ENCODE data around the gene SLC6A1.

The SLC6A1 gene

GRCh38 chr3:11037241-11037873, 44.8 kb downstream of the SLC6A1 start:
- TF ChIP-seq CTCF (IDR thresholded peaks at IDR 0.05; ENCODE audit: low read depth, low read length) = no peak
- Histone ChIP-seq H3K4me3 (ENCODE audit: low read depth, low read length) (no peak overlapping the region), H3K9me3 (ENCODE audit: severe bottlenecking) (no peaks in the 10 kb centered on the region), H3K36me3 (no peaks in the 10 kb centered on the region), H3K27me3 (ENCODE audit: insufficient read depth, low read depth, severe bottlenecking) (no peaks in the 10 kb centered on the region), H3K27ac (no peak overlapping the region)
- no peak for DNase-seq

- no peaks in the 10 kb centered on the region for H3K36me3 ChIP-seq
- no peak for DNase-seq
- no peak overlapping the region for H3K27ac ChIP-seq
- H3K9me3 ChIP-seq (ENCODE audit: severe bottlenecking) = no peaks in the 10 kb centered on the region
- TF ChIP-seq CTCF (IDR thresholded peaks at IDR 0.05; ENCODE audit: low read depth, low read length) = no peak
- no peak overlapping the region for H3K4me3 ChIP-seq (ENCODE audit: low read depth, low read length)
- no peaks in the 10 kb centered on the region for H3K27me3 ChIP-seq (ENCODE audit: insufficient read depth, low read depth, severe bottlenecking)
These were observed 45.4 kb downstream of the SLC6A1 start for GRCh38 chr3:11037976-11038375.

- no peak for DNase-seq
- TF ChIP-seq CTCF (IDR thresholded peaks at IDR 0.05; ENCODE audit: low read depth, low read length) = no peak
- Histone ChIP-seq H3K36me3 (no peaks in the 10 kb centered on the region), H3K27me3 (ENCODE audit: insufficient read depth, low read depth, severe bottlenecking) (no peaks in the 10 kb centered on the region), H3K9me3 (ENCODE audit: severe bottlenecking) (no peaks in the 10 kb centered on the region), H3K27ac (no peak overlapping the region), H3K4me3 (ENCODE audit: low read depth, low read length) (no peak overlapping the region)
These were observed 53.0 kb downstream of the SLC6A1 start for GRCh38 chr3:11045536-11045935.

GRCh38 chr3:11047500-11047899, 55.0 kb downstream of the SLC6A1 start:
- TF ChIP-seq CTCF (IDR thresholded peaks at IDR 0.05; ENCODE audit: low read depth, low read length) = no peak
- no peak overlapping the region for H3K27ac ChIP-seq
- no peaks in the 10 kb centered on the region for H3K9me3 ChIP-seq (ENCODE audit: severe bottlenecking)
- no peak for DNase-seq
- H3K36me3 ChIP-seq = no peaks in the 10 kb centered on the region
- H3K27me3 ChIP-seq (ENCODE audit: insufficient read depth, low read depth, severe bottlenecking) = no peaks in the 10 kb centered on the region
- H3K4me3 ChIP-seq (ENCODE audit: low read depth, low read length) = no peak overlapping the region

GRCh38 chr3:11050666-11051323, 58.2 kb downstream of the SLC6A1 start:
- DNase-seq = no peak
- Histone ChIP-seq H3K4me3 (ENCODE audit: low read depth, low read length) (no peak overlapping the region), H3K9me3 (ENCODE audit: severe bottlenecking) (no peaks in the 10 kb centered on the region), H3K36me3 (no peaks in the 10 kb centered on the region), H3K27ac (no peak overlapping the region), H3K27me3 (ENCODE audit: insufficient read depth, low read depth, severe bottlenecking) (no peaks in the 10 kb centered on the region)
- no peak for TF ChIP-seq CTCF (IDR thresholded peaks at IDR 0.05; ENCODE audit: low read depth, low read length)
